Stimulated activated CD4-positive, alpha-beta T cell treated with anti-CD3 and anti-CD28 coated beads, Interleukin-4, amount 100 ng/mL, for 4 hours (primary cell): Measurements from ENCODE around the gene LGALS8.
"Not testable (repeated sequence)": the region's sequence is repeated elsewhere in the genome, so short reads cannot be mapped to it uniquely, and the experiment has no call there.

Source experiments
- DNase-seq, 2 experiments: peaks; one replicate each; pipeline ENCODE4 v3.0.0-alpha.2; 2020

Gene LGALS8

GRCh38 chr1:236523704-236524141, at the start of gene LGALS8:
TSS of gene LGALS8 (plus strand) at chr1:236523982. CDS start at chr1:236526071, 2,089 bp downstream.
- DNase-seq: peak; percentile 85 to 86

- no peak for DNase-seq
These were observed 47.8 kb upstream of the LGALS8 start for GRCh38 chr1:236476019-236476418.

- no peak for DNase-seq
These were observed 42.9 kb upstream of the LGALS8 start for GRCh38 chr1:236480758-236481436.

GRCh38 chr1:236484310-236484971, 39.3 kb upstream of the LGALS8 start:
- DNase-seq: no peak

- no peak for DNase-seq
These were observed 37.3 kb upstream of the LGALS8 start for GRCh38 chr1:236486356-236487002.

GRCh38 chr1:236489161-236489560, 34.6 kb upstream of the LGALS8 start:
- not testable (repeated sequence) for DNase-seq

- no peak for DNase-seq
These were observed 33.9 kb upstream of the LGALS8 start for GRCh38 chr1:236489710-236490377.

- no peak for DNase-seq
These were observed 32.2 kb upstream of the LGALS8 start for GRCh38 chr1:236491469-236492136.

- no peak for DNase-seq
These were observed 31.4 kb upstream of the LGALS8 start for GRCh38 chr1:236492378-236492777.

- no peak for DNase-seq
These were observed 29.7 kb upstream of the LGALS8 start for GRCh38 chr1:236494082-236494481.

- DNase-seq: no peak
These were observed 29.0 kb upstream of the LGALS8 start for GRCh38 chr1:236494586-236495466.

GRCh38 chr1:236495467-236496112, 28.2 kb upstream of the LGALS8 start:
- DNase-seq: no peak

- no peak for DNase-seq
These were observed 25.9 kb upstream of the LGALS8 start for GRCh38 chr1:236497908-236498307.

- DNase-seq: no peak
These were observed 22.7 kb upstream of the LGALS8 start for GRCh38 chr1:236501093-236501492.

- no peak for DNase-seq
These were observed 21.2 kb upstream of the LGALS8 start for GRCh38 chr1:236502579-236502971.

- no peak for DNase-seq
These were observed 20.7 kb upstream of the LGALS8 start for GRCh38 chr1:236502972-236503639.

GRCh38 chr1:236504338-236504737, 19.4 kb upstream of the LGALS8 start:
- not testable (repeated sequence) for DNase-seq

- DNase-seq: no peak
These were observed 16.6 kb upstream of the LGALS8 start for GRCh38 chr1:236507022-236507700.

GRCh38 chr1:236508593-236509027, 15.2 kb upstream of the LGALS8 start:
- no peak for DNase-seq

GRCh38 chr1:236509203-236509602, 14.6 kb upstream of the LGALS8 start:
- DNase-seq: no peak
